HL-60 (cell line): ENCODE results near the gene WHAMM.

Experiments
- DNase-seq, 2 experiments: peaks; one replicate each; pipeline ENCODE4 v3.0.0-alpha.2; 2010 to 2020; ENCODE audit warnings: low read depth in 1 of 2, low spot score in 1 of 2
- H3K27ac ChIP-seq: fragments of 250-450 bp; sonication (Bioruptor Pico); replicated peaks from 2 replicates; pipeline ENCODE4 v1.5.1; 2020; ENCODE audit warnings: mild to moderate bottlenecking, moderate library complexity
- H3K27me3 ChIP-seq: fragments of 250-450 bp; sonication (Bioruptor Pico); 2 replicates; pipeline ENCODE4 v1.5.1; 2021; ENCODE audit warnings: mild to moderate bottlenecking, moderate library complexity; ENCODE audit not compliant: insufficient read depth, poor library complexity, severe bottlenecking
- H3K4me3 ChIP-seq: replicated peaks from 2 replicates; pipeline ENCODE4 v1.5.1; 2011; ENCODE audit warnings: mild to moderate bottlenecking, control low read depth, low read length; ENCODE audit not compliant: insufficient read depth
- GABPA ChIP-seq: IDR thresholded peaks from 2 replicates; pipeline ENCODE4 v1.6.1; 2012; ENCODE audit warnings: low read depth
- POLR2AphosphoS5 ChIP-seq: IDR thresholded peaks from 2 replicates; pipeline ENCODE4 v1.6.1; 2012; ENCODE audit warnings: low read depth
- SPI1 ChIP-seq: IDR thresholded peaks from 2 replicates; pipeline ENCODE4 v1.6.1; 2012; ENCODE audit warnings: low read depth, mild to moderate bottlenecking, borderline replicate concordance
- TF ChIP-seq, protein P1 (sequence below): IDR thresholded peaks from 2 replicates; pipeline ENCODE4 v1.6.1; 2012; ENCODE audit warnings: low read depth; ENCODE audit not compliant: insufficient replicate concordance
- TF ChIP-seq, protein P2 (sequence below): IDR thresholded peaks from one replicate; pipeline ENCODE4 v1.5.1; 2011; ENCODE audit warnings: low read length, control low read depth, inconsistent platforms; ENCODE audit not compliant: insufficient read depth

The WHAMM gene

DNA sequence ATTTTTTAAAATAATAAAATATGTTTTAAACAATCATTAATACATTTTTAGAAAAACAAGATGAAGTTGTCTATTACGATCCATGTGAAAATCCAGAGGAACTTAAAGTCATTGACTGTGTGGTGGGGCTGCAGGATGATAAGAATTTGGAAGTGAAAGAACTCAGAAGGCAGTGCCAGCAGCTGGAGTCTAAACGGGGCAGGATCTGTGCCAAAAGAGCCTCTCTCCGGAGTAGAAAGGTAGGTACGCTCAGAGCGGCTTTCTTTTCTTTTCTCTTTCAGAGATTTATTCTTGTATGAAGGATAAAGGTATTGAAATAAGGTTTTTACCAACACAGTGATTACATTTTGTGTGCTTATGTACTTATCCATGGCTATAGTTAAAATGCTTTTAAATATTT is 13.6 kb downstream of the WHAMM start:
- Histone ChIP-seq H3K27me3 (no peaks in the 10 kb centered on the region), H3K4me3 (no peak overlapping the region), H3K27ac (no peak overlapping the region)
- DNase-seq, result no peak
- TF ChIP-seq GABPA, result no peak
- TF ChIP-seq, protein P1, sequence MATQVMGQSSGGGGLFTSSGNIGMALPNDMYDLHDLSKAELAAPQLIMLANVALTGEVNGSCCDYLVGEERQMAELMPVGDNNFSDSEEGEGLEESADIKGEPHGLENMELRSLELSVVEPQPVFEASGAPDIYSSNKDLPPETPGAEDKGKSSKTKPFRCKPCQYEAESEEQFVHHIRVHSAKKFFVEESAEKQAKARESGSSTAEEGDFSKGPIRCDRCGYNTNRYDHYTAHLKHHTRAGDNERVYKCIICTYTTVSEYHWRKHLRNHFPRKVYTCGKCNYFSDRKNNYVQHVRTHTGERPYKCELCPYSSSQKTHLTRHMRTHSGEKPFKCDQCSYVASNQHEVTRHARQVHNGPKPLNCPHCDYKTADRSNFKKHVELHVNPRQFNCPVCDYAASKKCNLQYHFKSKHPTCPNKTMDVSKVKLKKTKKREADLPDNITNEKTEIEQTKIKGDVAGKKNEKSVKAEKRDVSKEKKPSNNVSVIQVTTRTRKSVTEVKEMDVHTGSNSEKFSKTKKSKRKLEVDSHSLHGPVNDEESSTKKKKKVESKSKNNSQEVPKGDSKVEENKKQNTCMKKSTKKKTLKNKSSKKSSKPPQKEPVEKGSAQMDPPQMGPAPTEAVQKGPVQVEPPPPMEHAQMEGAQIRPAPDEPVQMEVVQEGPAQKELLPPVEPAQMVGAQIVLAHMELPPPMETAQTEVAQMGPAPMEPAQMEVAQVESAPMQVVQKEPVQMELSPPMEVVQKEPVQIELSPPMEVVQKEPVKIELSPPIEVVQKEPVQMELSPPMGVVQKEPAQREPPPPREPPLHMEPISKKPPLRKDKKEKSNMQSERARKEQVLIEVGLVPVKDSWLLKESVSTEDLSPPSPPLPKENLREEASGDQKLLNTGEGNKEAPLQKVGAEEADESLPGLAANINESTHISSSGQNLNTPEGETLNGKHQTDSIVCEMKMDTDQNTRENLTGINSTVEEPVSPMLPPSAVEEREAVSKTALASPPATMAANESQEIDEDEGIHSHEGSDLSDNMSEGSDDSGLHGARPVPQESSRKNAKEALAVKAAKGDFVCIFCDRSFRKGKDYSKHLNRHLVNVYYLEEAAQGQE, result no peak
- no peak for TF ChIP-seq POLR2AphosphoS5
- no peak for TF ChIP-seq SPI1
- TF ChIP-seq, protein P2, sequence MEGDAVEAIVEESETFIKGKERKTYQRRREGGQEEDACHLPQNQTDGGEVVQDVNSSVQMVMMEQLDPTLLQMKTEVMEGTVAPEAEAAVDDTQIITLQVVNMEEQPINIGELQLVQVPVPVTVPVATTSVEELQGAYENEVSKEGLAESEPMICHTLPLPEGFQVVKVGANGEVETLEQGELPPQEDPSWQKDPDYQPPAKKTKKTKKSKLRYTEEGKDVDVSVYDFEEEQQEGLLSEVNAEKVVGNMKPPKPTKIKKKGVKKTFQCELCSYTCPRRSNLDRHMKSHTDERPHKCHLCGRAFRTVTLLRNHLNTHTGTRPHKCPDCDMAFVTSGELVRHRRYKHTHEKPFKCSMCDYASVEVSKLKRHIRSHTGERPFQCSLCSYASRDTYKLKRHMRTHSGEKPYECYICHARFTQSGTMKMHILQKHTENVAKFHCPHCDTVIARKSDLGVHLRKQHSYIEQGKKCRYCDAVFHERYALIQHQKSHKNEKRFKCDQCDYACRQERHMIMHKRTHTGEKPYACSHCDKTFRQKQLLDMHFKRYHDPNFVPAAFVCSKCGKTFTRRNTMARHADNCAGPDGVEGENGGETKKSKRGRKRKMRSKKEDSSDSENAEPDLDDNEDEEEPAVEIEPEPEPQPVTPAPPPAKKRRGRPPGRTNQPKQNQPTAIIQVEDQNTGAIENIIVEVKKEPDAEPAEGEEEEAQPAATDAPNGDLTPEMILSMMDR, result no peak

DNA sequence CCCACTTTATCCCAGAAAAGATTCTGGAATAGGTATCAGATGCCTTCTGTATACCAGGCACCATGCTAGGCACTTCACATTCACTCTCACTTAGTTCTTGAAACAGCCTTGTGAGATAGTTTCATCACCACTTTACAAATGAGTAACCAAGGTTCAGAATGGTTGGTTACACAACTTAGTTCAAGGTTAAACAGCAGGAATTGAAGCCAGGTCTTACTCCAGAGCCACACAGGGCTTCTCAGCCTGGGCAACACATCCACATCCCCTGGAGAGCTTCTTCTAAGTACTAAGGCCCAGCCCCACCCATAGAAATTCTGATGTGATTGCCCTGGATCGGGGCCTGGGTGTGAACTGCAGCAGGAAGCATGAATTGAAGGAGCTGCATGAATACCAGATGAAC is 18.6 kb downstream of the WHAMM start:
- Histone ChIP-seq H3K4me3 (no peak overlapping the region), H3K27ac (no peak overlapping the region), H3K27me3 (no peaks in the 10 kb centered on the region)
- TF ChIP-seq GABPA, result no peak
- no peak for TF ChIP-seq POLR2AphosphoS5
- TF ChIP-seq SPI1, result no peak
- TF ChIP-seq, protein P2, result no peak
- no peak for DNase-seq

DNA sequence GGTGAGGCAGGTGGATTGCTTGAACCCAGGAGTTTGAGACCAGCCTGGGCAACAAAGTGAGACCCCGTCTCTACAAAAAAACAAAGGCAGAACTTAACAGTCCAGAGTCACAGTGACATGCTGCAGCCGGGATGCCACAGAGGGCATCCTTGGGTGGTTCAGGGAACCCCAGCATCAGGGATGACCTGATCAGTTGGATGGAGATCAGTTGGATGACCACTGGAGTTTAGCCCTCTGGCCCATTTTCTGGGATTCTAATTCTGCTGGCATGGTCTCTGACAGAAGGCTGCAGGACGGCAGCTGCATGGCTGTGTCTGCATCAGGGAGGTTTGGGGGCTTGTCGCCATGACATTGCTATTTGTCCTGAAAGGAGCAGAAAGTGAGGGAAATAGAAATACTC is 19.8 kb downstream of the WHAMM start:
- H3K27me3 ChIP-seq, result no peaks in the 10 kb centered on the region
- TF ChIP-seq SPI1 (no peak), GABPA (no peak), POLR2AphosphoS5 (no peak)
- TF ChIP-seq, protein P2, result no peak
- TF ChIP-seq, protein P1, result no peak
- no peak overlapping the region for H3K4me3 ChIP-seq
- no peak for DNase-seq
- no peak overlapping the region for H3K27ac ChIP-seq

DNA sequence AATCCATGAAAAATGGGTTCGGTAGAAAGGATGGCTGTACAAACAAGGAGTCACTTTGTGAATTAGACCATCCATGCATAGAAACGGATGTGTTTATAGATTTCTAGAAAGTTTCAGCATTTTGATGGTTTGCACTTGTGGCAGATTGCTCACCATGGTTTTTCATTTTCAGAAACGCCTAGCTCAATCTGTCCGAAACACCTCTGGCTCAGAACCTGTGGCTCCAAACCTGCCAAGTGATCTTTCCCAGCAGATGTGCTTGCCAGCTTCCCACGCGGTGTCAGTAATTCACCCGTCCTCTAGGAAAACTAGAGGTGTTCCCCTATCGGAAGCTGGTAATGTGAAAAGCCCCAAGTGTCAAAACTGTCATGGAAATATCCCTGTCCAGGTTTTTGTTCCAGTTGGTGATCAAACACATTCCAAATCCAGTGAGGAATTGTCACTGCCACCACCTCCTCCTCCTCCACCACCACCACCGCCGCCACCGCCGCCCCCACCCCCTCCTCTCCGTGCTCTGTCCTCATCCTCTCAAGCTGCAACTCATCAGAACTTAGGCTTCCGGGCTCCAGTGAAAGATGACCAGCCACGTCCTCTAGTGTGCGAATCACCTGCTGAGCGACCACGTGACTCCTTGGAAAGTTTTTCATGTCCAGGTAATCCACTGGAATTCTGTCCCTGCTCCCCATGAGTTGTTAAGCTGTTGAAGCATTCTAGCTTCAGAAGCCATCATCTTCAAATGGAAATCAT is 21.2 kb downstream of the WHAMM start:
- H3K27ac ChIP-seq, result peak overlapping the region; percentile 80; the same call in 1 of the 2 replicates
- H3K4me3 ChIP-seq, result no peak overlapping the region
- no peak for DNase-seq
- no peaks in the 10 kb centered on the region for H3K27me3 ChIP-seq
- TF ChIP-seq GABPA (no peak), POLR2AphosphoS5 (no peak), SPI1 (no peak)
- TF ChIP-seq, protein P1, result no peak
- TF ChIP-seq, protein P2, result no peak
